Mucosa of rectum (tissue), 2 donors: ENCODE results near the gene ZNF410.
"Not testable (repeated sequence)": the region's sequence is repeated elsewhere in the genome, so short reads cannot be mapped to it uniquely, and the experiment has no call there.

Experiments used
- H3K27ac ChIP-seq, 2 donors: one replicate each; pipeline ENCODE4 v1.7.0; 2013; ENCODE audit warnings: inconsistent platforms in 2 of 2, low read depth in 2 of 2, low read length in 2 of 2
- H3K27me3 ChIP-seq, 2 donors: one replicate each; pipeline ENCODE4 v1.7.0; 2013; ENCODE audit warnings: low read length in 2 of 2; ENCODE audit not compliant: control insufficient read depth in 2 of 2, insufficient read depth in 2 of 2
- H3K36me3 ChIP-seq, 2 donors: one replicate each; pipeline ENCODE4 v1.7.0; 2013; ENCODE audit warnings: low read length in 2 of 2; ENCODE audit not compliant: control insufficient read depth in 2 of 2, insufficient read depth in 2 of 2
- H3K4me1 ChIP-seq, 2 donors: one replicate each; pipeline ENCODE4 v1.7.0; 2013; ENCODE audit warnings: low read length in 2 of 2, mild to moderate bottlenecking in 1 of 2; ENCODE audit not compliant: control insufficient read depth in 2 of 2, insufficient read depth in 2 of 2
- H3K4me3 ChIP-seq, 2 donors: one replicate each; pipeline ENCODE4 v1.7.0; 2013; ENCODE audit warnings: low read length in 2 of 2
- H3K9ac ChIP-seq, 2 donors: one replicate each; pipeline ENCODE4 v1.7.0; 2013; ENCODE audit warnings: low read length in 2 of 2, low read depth in 1 of 2, mild to moderate bottlenecking in 1 of 2
- H3K9me3 ChIP-seq, 2 donors: one replicate each; pipeline ENCODE4 v1.7.0; 2013; ENCODE audit warnings: low read length in 2 of 2; ENCODE audit not compliant: control insufficient read depth in 2 of 2
- donor health status: healthy.
- donor health status: Normal muscosa, but diverticular disease.

ZNF410 gene

GRCh38 chr14:73861073-73861472 lies 25.6 kb upstream of the ZNF410 start:
- H3K4me1 ChIP-seq: no peaks in the 10 kb centered on the region
- H3K9ac ChIP-seq: no peak overlapping the region
- no peaks in the 10 kb centered on the region for H3K9me3 ChIP-seq
- H3K4me3 ChIP-seq: no peak overlapping the region
- H3K36me3 ChIP-seq: peaks cover 0 to 11% of the 10 kb centered on the region in 2 donors
- H3K27me3 ChIP-seq: no peaks in the 10 kb centered on the region
- H3K27ac ChIP-seq: no peak overlapping the region

GRCh38 chr14:73862480-73862879 lies 24.2 kb upstream of the ZNF410 start:
- Histone ChIP-seq H3K9ac (no peak overlapping the region), H3K36me3 (peaks cover 0 to 11% of the 10 kb centered on the region in 2 donors), H3K27ac (no peak overlapping the region), H3K27me3 (no peaks in the 10 kb centered on the region), H3K9me3 (no peaks in the 10 kb centered on the region), H3K4me3 (peak overlapping the region in 1 of 2 donors; percentile 54), H3K4me1 (no peaks in the 10 kb centered on the region)

- no peaks in the 10 kb centered on the region for H3K4me1 ChIP-seq
- H3K9ac ChIP-seq: no peak overlapping the region
- peaks cover 0 to 11% of the 10 kb centered on the region in 2 donors for H3K36me3 ChIP-seq
- H3K4me3 ChIP-seq: no peak overlapping the region
- H3K27me3 ChIP-seq: no peaks in the 10 kb centered on the region
- H3K27ac ChIP-seq: no peak overlapping the region
- no peaks in the 10 kb centered on the region for H3K9me3 ChIP-seq
These were observed 23.4 kb upstream of the ZNF410 start for GRCh38 chr14:73863209-73863608.

DNA sequence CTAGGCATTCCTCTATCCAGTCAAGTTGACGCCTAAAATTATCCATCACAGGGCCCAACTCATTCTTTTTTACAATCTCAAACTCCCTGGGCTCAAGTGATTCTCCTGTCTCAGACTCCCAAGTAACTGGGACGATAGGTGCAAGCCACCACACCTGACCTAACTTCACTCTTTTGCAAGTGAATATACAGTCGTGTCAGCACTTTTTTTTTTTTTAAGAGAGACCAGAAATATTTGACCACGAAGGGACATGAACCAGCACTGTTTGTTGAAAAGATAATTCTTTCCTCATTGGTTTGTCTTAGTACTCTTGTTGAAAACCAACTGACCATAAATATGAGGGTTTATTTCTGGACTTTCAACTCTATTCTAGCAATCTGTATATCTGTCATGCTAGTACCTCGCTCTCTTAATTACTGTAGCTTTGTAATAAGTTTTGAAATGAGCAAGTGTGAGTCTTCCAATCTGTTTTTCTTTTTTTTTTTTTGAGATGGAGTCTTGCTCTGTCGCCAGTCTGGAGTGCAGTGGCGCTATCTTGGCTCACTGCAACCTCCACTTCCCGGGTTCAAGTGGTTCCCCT lies 21.0 kb upstream of the ZNF410 start:
- no peak overlapping the region for H3K9ac ChIP-seq
- H3K4me1 ChIP-seq: no peaks in the 10 kb centered on the region
- peaks cover 0 to 11% of the 10 kb centered on the region in 2 donors for H3K36me3 ChIP-seq
- no peaks in the 10 kb centered on the region for H3K9me3 ChIP-seq
- H3K27me3 ChIP-seq: no peaks in the 10 kb centered on the region
- H3K4me3 ChIP-seq: no peak overlapping the region
- no peak overlapping the region for H3K27ac ChIP-seq

DNA sequence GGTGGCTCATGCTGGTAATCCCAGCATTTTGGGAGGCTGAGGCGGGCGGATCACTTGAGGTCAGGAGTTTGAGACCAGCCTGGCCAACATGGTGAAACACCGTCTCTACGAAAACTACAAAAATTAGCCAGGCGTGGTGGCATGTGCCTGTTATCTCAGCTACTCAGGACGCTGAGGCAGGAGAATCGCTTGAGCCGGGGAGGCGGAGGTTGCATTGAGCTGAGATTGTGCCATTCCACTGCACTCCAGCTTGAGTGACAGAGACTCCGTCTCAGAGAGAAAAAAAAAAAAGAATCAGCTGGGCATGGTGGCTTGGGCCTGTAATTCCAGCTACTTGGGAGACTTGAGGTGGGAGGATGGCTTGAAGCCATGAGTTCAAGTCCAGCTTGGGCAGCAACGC lies 16.9 kb upstream of the ZNF410 start:
- not testable (repeated sequence) for H3K9me3 ChIP-seq, H3K9ac ChIP-seq, H3K4me3 ChIP-seq, H3K27ac ChIP-seq, H3K4me1 ChIP-seq, H3K36me3 ChIP-seq, H3K27me3 ChIP-seq

- Histone ChIP-seq H3K4me3 (no peak overlapping the region), H3K27me3 (no peaks in the 10 kb centered on the region), H3K9me3 (no peaks in the 10 kb centered on the region), H3K27ac (no peak overlapping the region), H3K4me1 (no peaks in the 10 kb centered on the region), H3K9ac (no peak overlapping the region), H3K36me3 (no peaks in the 10 kb centered on the region)
These were observed 16.0 kb upstream of the ZNF410 start for GRCh38 chr14:73870525-73871235.

- no peaks in the 10 kb centered on the region for H3K4me1 ChIP-seq
- no peak overlapping the region for H3K4me3 ChIP-seq
- no peak overlapping the region for H3K27ac ChIP-seq
- no peak overlapping the region for H3K9ac ChIP-seq
- H3K27me3 ChIP-seq: no peaks in the 10 kb centered on the region
- H3K36me3 ChIP-seq: peaks cover 0 to 4% of the 10 kb centered on the region in 2 donors
- no peaks in the 10 kb centered on the region for H3K9me3 ChIP-seq
These were observed 13.0 kb upstream of the ZNF410 start for GRCh38 chr14:73873660-73874059.

- Histone ChIP-seq H3K27me3 (no peaks in the 10 kb centered on the region), H3K27ac (no peak overlapping the region), H3K9ac (no peak overlapping the region), H3K36me3 (peaks cover 0 to 4% of the 10 kb centered on the region in 2 donors), H3K4me3 (no peak overlapping the region), H3K4me1 (no peaks in the 10 kb centered on the region), H3K9me3 (no peaks in the 10 kb centered on the region)
These were observed 8.9 kb upstream of the ZNF410 start for GRCh38 chr14:73877790-73878189.

- H3K36me3 ChIP-seq: peaks cover 0 to 4% of the 10 kb centered on the region in 2 donors
- H3K4me3 ChIP-seq: no peak overlapping the region
- H3K9ac ChIP-seq: no peak overlapping the region
- no peaks in the 10 kb centered on the region for H3K9me3 ChIP-seq
- H3K4me1 ChIP-seq: no peaks in the 10 kb centered on the region
- no peak overlapping the region for H3K27ac ChIP-seq
- H3K27me3 ChIP-seq: no peaks in the 10 kb centered on the region
These were observed 8.2 kb upstream of the ZNF410 start for GRCh38 chr14:73878436-73878835.

DNA sequence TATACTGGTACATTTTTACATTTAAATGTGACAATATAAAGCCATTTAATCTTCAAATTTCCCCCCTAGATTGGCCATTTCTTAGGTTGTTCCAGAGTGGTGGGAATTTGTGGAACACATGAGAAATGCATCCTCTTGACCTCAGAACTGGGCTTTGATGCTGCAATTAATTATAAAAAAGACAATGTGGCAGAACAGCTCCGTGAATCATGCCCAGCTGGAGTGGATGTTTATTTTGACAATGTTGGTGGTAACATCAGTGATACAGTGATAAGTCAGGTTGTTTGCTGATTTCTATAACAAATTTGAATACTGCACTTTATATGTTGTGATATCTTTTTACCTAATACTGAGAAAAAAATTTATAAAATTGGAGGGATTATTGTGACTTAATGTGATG lies 7.6 kb upstream of the ZNF410 start:
- Histone ChIP-seq H3K36me3 (peaks cover 0 to 4% of the 10 kb centered on the region in 2 donors), H3K4me1 (no peaks in the 10 kb centered on the region), H3K9me3 (no peaks in the 10 kb centered on the region), H3K4me3 (no peak overlapping the region), H3K27ac (no peak overlapping the region), H3K27me3 (no peaks in the 10 kb centered on the region), H3K9ac (no peak overlapping the region)
